Activated CD4-positive, CD25-positive, alpha-beta regulatory T cell treated with anti-CD3 and anti-CD28 coated beads, Interleukin-2, amount 50 U/mL, for 24 hours (primary cell): Measurements from ENCODE around the gene ARID3A.

Experiments used
- ATAC-seq, 2 donors: fragments of 150-1000 bp; cut with Tn5 transposase; one replicate each; pipeline ENCODE4 v1.10.0; 2021; ENCODE audit warnings: mild to moderate bottlenecking in 1 of 2, moderate library complexity in 1 of 2

The ARID3A gene

DNA sequence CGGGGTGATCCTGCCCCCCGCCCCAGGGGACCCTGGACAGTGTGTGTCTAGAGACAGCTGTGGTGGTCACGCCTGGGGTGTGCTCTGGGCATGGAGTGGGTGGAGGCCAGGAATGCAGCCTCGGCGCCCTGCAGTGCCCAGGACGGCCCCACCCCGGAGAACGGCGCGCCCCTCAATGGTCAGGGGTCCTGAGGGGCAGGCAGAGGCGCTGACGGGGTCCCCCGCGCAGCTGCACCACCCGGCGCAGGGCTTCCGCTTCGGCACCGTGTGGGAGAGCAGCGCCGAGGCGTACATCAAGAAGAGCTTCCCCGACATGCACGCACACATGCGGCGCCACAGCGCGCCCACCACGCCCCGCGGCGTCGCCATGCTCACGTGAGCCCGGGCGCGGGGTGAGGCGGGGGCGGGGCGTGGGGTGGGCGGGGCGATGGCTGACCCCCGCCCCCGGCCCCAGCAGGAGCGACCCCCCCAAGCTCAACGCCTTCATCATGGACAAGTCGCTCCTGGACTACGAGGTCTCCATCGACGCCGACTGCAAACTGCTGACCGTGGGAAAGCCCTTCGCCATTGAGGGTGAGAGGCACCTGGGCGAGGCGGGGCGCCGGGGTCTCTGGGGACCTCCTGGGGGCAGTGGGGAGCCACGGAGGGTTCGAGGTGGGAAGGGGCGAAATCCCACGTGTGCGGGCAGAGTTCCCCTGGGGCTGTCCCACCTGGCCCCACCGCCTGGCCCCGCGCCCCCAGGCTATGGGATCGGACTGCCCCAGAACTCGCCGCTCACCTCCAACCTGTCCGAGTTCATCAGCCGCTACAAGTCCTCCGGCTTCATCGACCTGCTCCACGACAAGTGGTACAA lies 81.8 kb downstream of the ARID3A start:
- ATAC-seq, result no peak

DNA sequence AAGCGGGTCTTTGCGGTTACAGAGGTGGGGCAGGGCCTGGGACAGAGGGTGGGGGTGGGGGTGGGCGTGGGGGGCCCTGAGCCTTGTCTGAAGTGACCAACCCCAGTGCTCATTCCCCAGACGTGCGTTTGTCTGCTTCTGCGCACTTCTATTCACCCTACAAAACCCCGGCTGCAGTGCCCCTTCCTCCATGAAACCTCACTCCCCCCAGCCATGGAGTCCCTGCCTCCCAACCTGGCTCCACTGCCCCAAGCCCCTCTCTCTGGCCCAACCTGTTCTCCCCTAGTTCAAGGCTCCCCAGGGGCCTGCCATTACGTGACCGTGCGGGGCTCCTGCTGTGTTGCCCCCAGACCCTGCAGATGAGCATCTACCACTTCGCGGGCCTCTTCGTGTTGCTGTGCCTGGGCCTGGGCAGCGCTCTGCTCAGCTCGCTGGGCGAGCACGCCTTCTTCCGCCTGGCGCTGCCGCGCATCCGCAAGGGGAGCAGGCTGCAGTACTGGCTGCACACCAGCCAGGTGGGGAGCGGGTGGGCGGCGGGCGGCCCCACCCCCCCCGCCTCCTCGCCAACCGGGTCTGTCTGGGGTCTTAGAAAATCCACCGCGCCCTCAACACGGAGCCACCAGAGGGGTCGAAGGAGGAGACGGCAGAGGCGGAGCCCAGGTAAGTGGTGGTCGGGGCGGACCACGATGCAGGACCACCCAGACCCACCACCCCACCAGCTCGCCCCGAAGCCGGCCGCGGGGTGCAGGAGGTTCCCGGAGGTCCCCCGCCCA lies 82.6 kb downstream of the ARID3A start:
- ATAC-seq, result no peak

DNA sequence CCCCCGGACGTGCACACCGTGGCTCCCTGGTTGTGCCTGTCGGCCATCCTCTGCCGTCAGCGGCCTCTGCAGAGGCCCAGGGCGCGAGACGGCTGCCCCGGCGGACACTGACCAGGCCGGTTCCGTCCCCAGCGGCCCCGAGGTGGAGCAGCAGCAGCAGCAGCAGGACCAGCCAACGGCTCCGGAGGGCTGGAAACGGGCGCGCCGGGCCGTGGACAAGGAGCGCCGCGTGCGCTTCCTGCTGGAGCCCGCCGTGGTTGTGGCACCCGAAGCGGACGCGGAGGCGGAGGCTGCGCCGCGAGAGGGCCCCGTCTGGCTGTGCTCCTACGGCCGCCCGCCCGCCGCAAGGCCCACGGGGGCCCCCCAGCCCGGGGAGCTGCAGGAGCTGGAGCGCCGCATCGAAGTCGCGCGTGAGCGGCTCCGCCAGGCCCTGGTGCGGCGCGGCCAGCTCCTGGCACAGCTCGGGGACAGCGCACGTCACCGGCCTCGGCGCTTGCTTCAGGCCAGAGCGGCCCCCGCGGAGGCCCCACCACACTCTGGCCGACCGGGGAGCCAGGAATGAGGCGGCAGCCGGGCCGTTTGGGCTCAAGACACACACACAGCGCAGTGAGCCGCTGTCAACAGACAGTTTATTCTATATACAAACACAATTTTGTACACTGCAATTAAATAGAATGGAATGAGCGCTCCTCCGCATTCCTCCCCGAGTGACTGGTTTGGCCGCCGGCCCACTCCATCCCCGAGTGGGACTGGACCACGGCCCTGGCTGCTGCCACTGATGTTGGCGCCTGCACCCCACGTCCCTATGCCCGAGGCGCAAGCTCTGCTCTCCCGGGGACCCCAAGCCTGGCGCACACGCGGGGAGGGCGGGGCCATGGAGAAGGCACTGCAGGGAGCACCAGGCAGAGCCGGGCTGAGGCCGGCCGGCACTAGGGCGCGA lies 83.5 kb downstream of the ARID3A start:
- no peak for ATAC-seq

GRCh38 chr19:1009981-1010538 lies 84.2 kb downstream of the ARID3A start:
- no peak for ATAC-seq

GRCh38 chr19:1010586-1011510 lies 85.0 kb downstream of the ARID3A start:
- no peak for ATAC-seq

- no peak for ATAC-seq
These were observed 86.0 kb downstream of the ARID3A start for GRCh38 chr19:1011831-1012333.

- ATAC-seq, result no peak
These were observed 86.5 kb downstream of the ARID3A start for GRCh38 chr19:1012334-1012733.

DNA sequence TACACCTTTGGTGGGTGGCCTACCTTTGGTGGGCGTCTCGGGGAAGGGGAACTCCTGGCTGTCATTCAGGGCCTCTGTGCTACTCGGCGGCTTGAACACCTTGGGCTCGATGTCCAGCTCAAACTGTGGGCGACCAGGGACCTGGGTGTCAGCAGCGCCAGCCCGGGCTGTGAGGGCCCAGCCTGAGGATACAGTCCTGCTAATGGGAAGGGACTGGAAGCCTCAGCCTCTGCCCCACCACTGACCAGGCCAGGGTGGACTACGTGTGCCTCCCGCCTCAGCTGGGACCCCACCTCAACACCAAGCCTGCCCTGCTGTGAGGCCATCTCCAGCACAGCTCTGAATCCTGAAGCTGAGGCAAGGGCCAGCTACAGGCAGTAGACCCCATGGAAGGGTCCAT lies 87.4 kb downstream of the ARID3A start:
- ATAC-seq, result no peak

- ATAC-seq, result no peak
These were observed 88.6 kb downstream of the ARID3A start for GRCh38 chr19:1014161-1015060.

GRCh38 chr19:1015061-1015781 lies 89.4 kb downstream of the ARID3A start:
- ATAC-seq, result no peak

DNA sequence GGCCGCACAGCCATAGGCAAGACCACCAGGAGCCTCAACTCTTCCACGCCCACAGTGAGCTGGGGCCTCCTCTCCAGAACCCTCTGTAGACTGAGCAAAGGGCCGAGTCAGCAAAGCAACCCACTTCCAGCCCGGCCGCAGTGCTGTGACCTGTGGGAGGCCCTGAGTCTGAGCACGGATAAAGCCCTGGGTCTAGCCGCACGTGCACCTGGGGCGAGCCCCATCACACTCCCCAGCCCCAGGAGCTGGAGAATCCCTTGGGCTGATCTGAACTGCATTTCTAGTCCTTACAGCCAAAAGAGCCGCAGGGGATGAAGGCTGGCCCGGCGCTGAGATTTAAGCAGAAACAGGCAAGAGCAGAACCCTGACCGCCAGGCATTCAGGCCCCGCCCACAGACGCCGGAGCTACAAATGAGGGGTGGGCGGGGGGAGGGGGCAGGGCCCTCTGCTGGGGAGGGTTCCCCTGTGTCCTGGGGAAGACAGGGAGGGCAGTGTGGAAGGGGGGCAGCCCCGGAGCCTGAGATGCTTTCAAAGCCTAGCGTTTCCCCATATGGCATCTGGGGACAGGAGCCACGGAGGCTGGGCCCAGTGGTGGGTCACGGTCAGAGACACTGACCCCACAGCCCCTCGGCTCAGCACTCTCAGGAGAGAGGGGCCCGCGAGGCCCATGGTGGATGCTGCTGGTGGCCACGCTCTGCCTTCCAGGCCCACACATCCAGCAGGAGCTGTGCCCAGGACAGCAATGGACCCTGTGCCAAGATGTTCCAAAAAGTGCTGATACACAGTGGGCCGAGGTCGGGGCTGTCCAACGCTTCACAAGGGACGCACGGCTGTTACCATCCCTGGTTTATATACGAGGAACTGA lies 90.2 kb downstream of the ARID3A start:
- no peak for ATAC-seq

DNA sequence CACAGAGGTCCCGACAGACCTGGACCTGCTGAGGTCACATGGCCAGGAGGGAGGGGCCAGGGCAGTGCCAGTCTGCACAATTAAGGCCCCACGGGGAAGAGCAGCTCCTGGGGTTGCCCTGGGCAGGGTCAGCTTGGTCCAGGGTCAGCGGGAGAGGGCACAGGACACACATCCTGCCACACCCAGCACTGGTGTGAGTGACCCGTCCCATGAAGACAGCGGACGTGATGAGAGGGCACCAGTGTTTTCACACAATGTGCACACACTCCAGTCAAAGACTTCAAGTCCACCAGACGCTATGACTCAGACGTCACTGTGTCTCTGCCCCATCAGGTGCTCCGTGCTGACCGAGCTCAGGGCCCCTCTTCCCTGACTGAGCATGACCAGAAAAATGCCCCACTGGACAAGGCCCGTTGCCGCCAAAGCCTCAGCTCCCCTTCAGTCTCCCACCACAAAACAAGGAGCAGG lies 90.8 kb downstream of the ARID3A start:
- no peak for ATAC-seq

GRCh38 chr19:1017115-1017905 lies 91.5 kb downstream of the ARID3A start:
- ATAC-seq, result no peak

DNA sequence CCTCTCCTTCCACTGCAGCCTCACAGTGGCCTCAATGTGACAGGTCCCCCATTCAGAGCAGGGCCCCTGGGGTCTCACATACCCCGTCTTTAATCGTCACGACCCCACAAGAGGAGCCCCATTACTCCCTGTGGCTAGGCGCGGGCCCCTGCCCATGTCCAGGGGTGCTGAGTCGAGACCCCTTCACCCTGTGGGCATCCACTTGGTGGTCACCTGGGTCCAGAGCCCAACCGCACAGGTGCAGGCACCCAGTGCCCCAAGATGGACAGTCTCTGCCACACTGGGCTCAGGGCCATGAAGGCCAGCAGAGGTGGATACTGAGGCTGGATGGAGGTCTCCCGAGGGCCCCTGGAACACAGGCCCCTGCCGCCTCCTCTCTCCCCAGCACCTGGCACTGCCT lies 92.1 kb downstream of the ARID3A start:
- ATAC-seq, result no peak

DNA sequence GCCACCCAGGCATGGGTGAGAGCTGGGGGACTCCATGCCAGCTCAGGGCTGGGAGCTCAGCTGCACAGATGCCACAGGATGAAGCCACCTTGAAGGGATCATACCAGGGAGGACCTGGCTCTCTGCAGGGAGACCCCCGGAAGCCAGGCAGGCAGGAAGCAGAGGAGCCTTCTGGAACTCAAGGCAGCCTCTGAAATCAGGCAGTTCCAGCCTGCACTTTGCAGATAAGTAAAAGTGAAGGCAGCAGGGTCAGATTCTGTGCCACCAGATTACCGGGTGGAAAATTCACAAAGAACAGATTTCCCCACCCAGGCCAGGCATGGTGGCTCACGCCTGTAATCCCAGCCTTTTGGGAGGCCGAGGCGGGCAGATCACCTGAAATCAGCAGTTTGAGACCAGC lies 92.6 kb downstream of the ARID3A start:
- no peak for ATAC-seq

DNA sequence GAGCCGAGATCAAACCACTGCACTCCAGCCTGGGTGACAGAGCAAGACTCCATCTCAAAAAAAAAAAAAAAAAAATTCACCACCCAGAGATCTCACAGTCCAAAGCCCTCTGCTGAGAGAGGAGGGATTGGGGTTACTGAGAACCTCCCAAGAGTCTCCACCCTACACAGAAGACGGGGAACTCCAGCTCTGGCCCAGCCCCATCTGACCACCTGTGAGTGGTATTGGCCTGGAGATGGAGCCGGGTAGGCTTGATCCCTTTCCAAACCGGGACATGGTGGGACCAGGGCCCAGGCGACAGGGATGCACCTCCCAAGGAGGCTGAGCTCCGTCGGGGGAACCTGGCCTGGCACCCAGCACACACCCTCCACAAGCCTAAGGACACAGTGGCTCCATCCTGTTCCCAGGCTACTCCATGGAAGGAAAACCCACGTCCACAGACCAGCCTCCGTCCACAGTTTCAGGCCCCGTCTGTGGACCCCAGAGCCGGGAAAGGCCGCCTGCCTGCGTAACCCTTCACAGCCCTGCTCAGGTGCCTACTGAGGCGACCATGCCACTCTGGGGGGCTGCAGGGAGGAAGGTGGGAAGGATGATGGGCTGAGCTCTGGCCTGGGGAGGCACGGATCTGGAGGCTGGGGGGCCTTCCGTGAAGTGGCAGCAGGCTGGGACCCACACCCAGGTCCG lies 93.2 kb downstream of the ARID3A start:
- ATAC-seq, result no peak

DNA sequence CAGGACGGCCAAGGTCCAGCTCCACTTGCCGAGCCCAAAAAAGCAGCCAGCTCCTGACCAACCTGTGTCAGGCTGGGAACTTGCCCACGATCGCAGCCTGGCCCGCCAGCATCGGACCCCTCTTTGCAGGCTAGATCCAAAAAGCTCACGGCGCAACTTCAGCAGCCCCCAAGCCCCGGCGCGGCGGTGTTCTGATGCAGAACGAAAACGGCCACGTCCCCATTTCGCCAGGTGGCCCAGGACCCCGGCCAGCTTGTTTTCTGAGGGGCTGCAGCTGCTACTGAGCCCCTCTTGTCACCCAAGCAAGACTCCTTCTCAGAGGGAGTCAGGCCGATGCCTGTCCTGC lies 93.8 kb downstream of the ARID3A start:
- ATAC-seq, result no peak
